ENCODE data around the gene CDHR3.

The CDHR3 gene

GRCh38 chr7:106058928-106059324 lies 95.9 kb downstream of the CDHR3 start:
- no peak for DNase-seq (ENCODE audit: low read depth)
- H3K4me3 ChIP-seq (ENCODE audit: low read depth, low read length): no peak overlapping the region
- TF ChIP-seq CTCF (IDR thresholded peaks at IDR 0.05; ENCODE audit: control insufficient read depth, extremely low read depth, insufficient read depth): no peak

GRCh38 chr7:106059556-106059955 lies 96.5 kb downstream of the CDHR3 start:
- H3K4me3 ChIP-seq (ENCODE audit: low read depth, low read length): no peak overlapping the region
- no peak for DNase-seq (ENCODE audit: low read depth)
- no peak for TF ChIP-seq CTCF (IDR thresholded peaks at IDR 0.05; ENCODE audit: control insufficient read depth, extremely low read depth, insufficient read depth)

- TF ChIP-seq CTCF (IDR thresholded peaks at IDR 0.05; ENCODE audit: control insufficient read depth, extremely low read depth, insufficient read depth): no peak
- H3K4me3 ChIP-seq (ENCODE audit: low read depth, low read length): no peak overlapping the region
Measured at GRCh38 chr7:106060394-106060920, 97.4 kb downstream of the CDHR3 start.

GRCh38 chr7:106061301-106061979 lies 98.4 kb downstream of the CDHR3 start:
- no peak for TF ChIP-seq CTCF (IDR thresholded peaks at IDR 0.05; ENCODE audit: control insufficient read depth, extremely low read depth, insufficient read depth)
- no peak for DNase-seq (ENCODE audit: low read depth)
- no peak overlapping the region for H3K4me3 ChIP-seq (ENCODE audit: low read depth, low read length)

More at GRCh38 chr7:106060394-106060920, 97.4 kb downstream of the CDHR3 start:
- DNase-seq (ENCODE audit: low read depth): no peak

DNA sequence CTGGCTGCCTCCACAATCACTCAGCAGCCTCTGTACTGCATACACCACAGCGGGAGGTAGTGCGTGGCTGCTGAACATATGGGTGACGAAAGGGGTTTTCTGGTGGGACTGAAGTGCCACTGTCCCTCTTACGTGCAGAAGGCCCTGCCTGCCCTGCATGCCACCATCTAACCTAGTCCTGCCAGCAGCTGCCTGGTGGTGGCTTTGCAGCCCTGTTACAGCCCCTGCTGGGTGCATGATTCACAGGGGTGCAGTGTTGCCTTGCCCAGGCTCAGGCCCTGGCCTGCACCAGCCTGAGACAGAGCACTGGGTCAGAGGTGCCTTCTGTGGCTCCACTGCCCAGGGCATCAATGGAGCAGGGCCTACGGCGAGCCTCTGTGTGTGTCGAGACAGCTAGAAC lies 98.9 kb downstream of the CDHR3 start:
- TF ChIP-seq CTCF (IDR thresholded peaks at IDR 0.05; ENCODE audit: control insufficient read depth, extremely low read depth, insufficient read depth): no peak
- no peak overlapping the region for H3K4me3 ChIP-seq (ENCODE audit: low read depth, low read length)

DNA sequence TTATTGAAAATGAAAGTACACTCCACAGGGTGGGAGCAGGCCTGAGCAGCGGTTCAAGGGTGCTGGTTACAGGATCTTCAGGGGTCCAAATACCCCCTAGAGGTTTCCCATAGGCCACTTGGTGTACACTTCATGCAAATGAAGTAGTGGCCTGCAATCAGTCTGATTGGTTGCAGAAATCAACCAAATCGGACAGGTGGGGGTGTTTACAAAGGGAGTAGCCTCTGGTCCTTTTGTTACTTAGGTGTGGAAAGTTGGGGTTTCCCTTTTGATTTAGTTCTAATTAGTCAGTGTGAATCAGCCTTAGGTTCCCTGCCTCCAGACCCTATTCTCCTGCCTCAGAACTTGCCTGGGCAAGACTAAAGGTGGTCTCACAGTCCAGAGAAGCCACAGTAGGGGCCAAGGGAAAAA lies 99.5 kb downstream of the CDHR3 start:
- DNase-seq (ENCODE audit: low read depth): no peak
- no peak overlapping the region for H3K4me3 ChIP-seq (ENCODE audit: low read depth, low read length)
- TF ChIP-seq CTCF (IDR thresholded peaks at IDR 0.05; ENCODE audit: control insufficient read depth, extremely low read depth, insufficient read depth): no peak

More for the DNA sequence above, 98.9 kb downstream of the CDHR3 start:
- DNase-seq (ENCODE audit: low read depth): no peak

GRCh38 chr7:106063024-106063423 lies 100.0 kb downstream of the CDHR3 start:
- no peak for DNase-seq (ENCODE audit: low read depth)

More at GRCh38 chr7:106063024-106063423, 100.0 kb downstream of the CDHR3 start:
- TF ChIP-seq CTCF (IDR thresholded peaks at IDR 0.05; ENCODE audit: control insufficient read depth, extremely low read depth, insufficient read depth): no peak
- H3K4me3 ChIP-seq (ENCODE audit: low read depth, low read length): no peak overlapping the region
